Measurements from ENCODE around the gene CLCNKB. TPM values are rescaled to one million over a fixed set of nuclear protein-coding genes. Genes with fewer than 3 reads are reported as not detected.
A peak's percentile ranks its signal among the peaks of the same experiment; 100 is the strongest.

CLCNKB gene
- total and polyA plus RNA-seq, 2 of the 4 experiments (the other 2 are of a cell fraction) = 0.09 TPM; not detected in 1

DNA sequence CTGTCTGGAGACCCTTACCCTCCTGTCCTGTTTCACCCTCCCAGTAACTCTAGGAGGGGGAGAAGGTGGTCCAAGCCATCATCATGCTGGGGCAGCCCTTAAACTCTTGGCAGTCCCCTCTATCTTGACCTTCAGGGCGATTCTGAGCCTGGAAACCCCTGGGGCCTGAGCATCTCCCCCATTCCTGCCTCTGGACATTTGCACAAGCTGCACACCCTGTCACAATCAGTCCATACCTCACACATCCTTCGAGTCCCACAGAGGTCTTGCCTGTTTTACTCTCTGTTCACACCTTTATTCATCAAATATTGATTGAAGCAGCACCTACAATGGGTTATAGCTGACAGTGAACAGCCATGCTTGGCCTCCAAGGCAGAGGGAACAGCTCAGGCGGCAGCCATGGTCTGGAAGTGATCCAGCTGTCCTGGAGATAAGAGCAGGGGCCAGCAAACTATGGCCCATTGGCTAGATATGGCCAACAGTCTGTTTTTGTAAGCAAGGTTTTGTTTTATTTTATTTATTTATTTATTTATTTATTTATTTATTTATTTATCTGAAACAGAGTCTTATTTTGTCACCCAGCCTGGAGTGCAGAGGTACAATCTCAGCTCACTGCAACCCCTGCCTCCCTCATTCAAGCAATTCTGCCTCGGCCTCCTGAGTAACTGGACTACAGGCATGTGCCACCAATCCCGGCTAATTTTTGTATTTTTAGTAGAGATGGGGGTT lies 37.0 kb downstream of the CLCNKB start:
- no peak overlapping the region for H3K18ac ChIP-seq (ENCODE audit: low read depth, low read length)
- ATAC-seq (ENCODE audit: low read depth) (no peak), DNase-seq (no peak)
- H3K4me3 ChIP-seq (ENCODE audit: insufficient read depth, low read depth, low read length) = no peak overlapping the region
- H3K4me1 ChIP-seq (ENCODE audit: control insufficient read depth, insufficient read depth, low read length) = peaks cover 12% of the 10 kb centered on the region
- H3K14ac ChIP-seq (replicated peaks; ENCODE audit: low read depth, low read length) = no peak overlapping the region
- no peak for TF ChIP-seq RCOR1 (IDR thresholded peaks at IDR 0.05; ENCODE audit: insufficient replicate concordance, low read length)
- TF ChIP-seq SMC3 (IDR thresholded peaks at IDR 0.05; ENCODE audit: low read depth, low read length) = no peak
- H2AK5ac ChIP-seq (ENCODE audit: low read depth, low read length) = peak overlapping the region; percentile 72
- H3K9me3 ChIP-seq (ENCODE audit: control insufficient read depth, insufficient read depth, low read length) = no peaks in the 10 kb centered on the region
- H3K9ac ChIP-seq (ENCODE audit: low read depth, low read length) = no peak overlapping the region
- peak overlapping the region; percentile 66 for H2AK9ac ChIP-seq (replicated peaks; ENCODE audit: low read depth, low read length, poor library complexity)
- in situ Hi-C loops (cut with MboI; ENCODE audit: low sequenced_read_pairs) (loop anchor here (5.0 kb wide), 1 partner anchor 282 kb away; no protein-coding TSS in a partner anchor), dilution Hi-C loops (cut with HindIII; ENCODE audit: low sequenced_read_pairs, unreplicated experiment) (no loop called here), intact Hi-C loops (cut with micrococcal nuclease) (no loop called here)
- no peaks in the 10 kb centered on the region for H3K27me3 ChIP-seq (ENCODE audit: control insufficient read depth, insufficient read depth, low read length)
- no peak overlapping the region for H2BK5ac ChIP-seq (ENCODE audit: low read depth, low read length, poor library complexity, severe bottlenecking)
- no peak overlapping the region for H2BK20ac ChIP-seq (ENCODE audit: low read depth, low read length)
- BruUV-seq (replicated peaks) = no TSS peak
- H3K4me2 ChIP-seq (ENCODE audit: low read depth, low read length) = no peak overlapping the region
- H3K36me3 ChIP-seq (ENCODE audit: control insufficient read depth, insufficient read depth, low read length) = no peaks in the 10 kb centered on the region
- peak overlapping the region; percentile 48; the same call in 1 of the 2 replicates for H4K91ac ChIP-seq (ENCODE audit: insufficient read depth, low read depth, low read length)
- H2BK120ac ChIP-seq (ENCODE audit: low read depth, low read length) = no peak overlapping the region; the same call in 1 of the 2 replicates
- POLR2A ChIA-PET (ENCODE audit: unreplicated experiment) = no interaction called here
- H3K9me1 ChIP-seq (ENCODE audit: insufficient read depth, low read length) = peaks cover 7% of the 10 kb centered on the region
- no peak overlapping the region for H3K27ac ChIP-seq (ENCODE audit: insufficient read depth, low read length)
- H2BK15ac ChIP-seq (ENCODE audit: low read depth, low read length) = no peak overlapping the region
- peaks cover 0 to 2% of the 10 kb centered on the region in 2 experiments; a peak in 1 of 4 replicates for H3K79me1 ChIP-seq (ENCODE audit: low read depth in 1 of 2, low read length in 2 of 2)
- no peak overlapping the region for H3K56ac ChIP-seq (ENCODE audit: extremely low read depth, insufficient read depth, low read length)
- H3K4ac ChIP-seq (ENCODE audit: low read depth, low read length) = peak overlapping the region; percentile 34; the same call in 1 of the 2 replicates
- H4K20me1 ChIP-seq (ENCODE audit: insufficient read depth, low read length) = no peaks in the 10 kb centered on the region
- H2AFZ ChIP-seq (replicated peaks; ENCODE audit: low read length, poor library complexity) = peak overlapping the region; percentile 0
- no peak overlapping the region for H3K23ac ChIP-seq (ENCODE audit: low read depth, low read length)
- no peak overlapping the region; a peak in 1 of 4 replicates for H4K8ac ChIP-seq (ENCODE audit: low read depth in 2 of 2, low read length in 2 of 2)
- 82% methylated on average over 2 of the region's 5 CpGs; no CpG with 5 or more reads in 1 of the 2 experiments for WGBS, 2 experiments (ENCODE audit: extremely low coverage in 2 of 2, insufficient read length in 1 of 2)
- CTCF ChIA-PET = interaction anchor here (0.6 to 3.0 kb wide), 3 partner anchors 49 to 109 kb away, joined by 5 to 13 read pairs (median 5); no protein-coding TSS in a partner anchor
- H4K5ac ChIP-seq (ENCODE audit: low read depth, low read length) = no peak overlapping the region
